Fibroblast of lung (primary cell): ENCODE measurements around the gene PITRM1. TPM values are rescaled to one million over a fixed set of nuclear protein-coding genes. Genes with fewer than 3 reads are reported as not detected.

Experiments used
- DNase-seq, 2 donors: peaks; one replicate each; pipeline versions ENCODE4 v3.0.0 to v3.0.0-alpha.2; 2010; ENCODE audit warnings: low read depth in 2 of 2
- H2AFZ ChIP-seq: 2 replicates; pipeline ENCODE4 v1.5.1; 2012; ENCODE audit warnings: low read length, control low read depth, inconsistent platforms
- H3K27ac ChIP-seq: 2 replicates; pipeline ENCODE4 v1.5.1; 2011; ENCODE audit warnings: low read length, control low read depth; ENCODE audit not compliant: insufficient read depth
- H3K27me3 ChIP-seq: 2 replicates; pipeline ENCODE4 v1.5.1; 2011; ENCODE audit warnings: mild to moderate bottlenecking, low read length; ENCODE audit not compliant: control insufficient read depth, insufficient read depth
- H3K36me3 ChIP-seq: 2 replicates; pipeline ENCODE4 v1.5.1; 2011; ENCODE audit warnings: low read length; ENCODE audit not compliant: control insufficient read depth, insufficient read depth
- H3K4me1 ChIP-seq: 2 replicates; pipeline ENCODE4 v1.5.1; 2011; ENCODE audit warnings: low read length; ENCODE audit not compliant: control insufficient read depth, insufficient read depth; ENCODE audit errors: extremely low read depth
- H3K4me2 ChIP-seq: 2 replicates; pipeline ENCODE4 v1.5.1; 2011; ENCODE audit warnings: low read length, control low read depth; ENCODE audit not compliant: insufficient read depth; ENCODE audit errors: extremely low read depth
- H3K4me3 ChIP-seq, 4 experiments: fragments of 200-600 bp in 1 of 4; sonication (generic) in 1 of 4; replicated peaks in 1 of 4; 2 replicates each; pipeline ENCODE4 v1.5.1; 2011 to 2016; ENCODE audit warnings: low read length in 4 of 4, low read depth in 3 of 4, mild to moderate bottlenecking in 3 of 4, control low read depth in 2 of 4, inconsistent platforms in 1 of 4, mixed read lengths in 1 of 4; ENCODE audit not compliant: insufficient read depth in 1 of 4; ENCODE audit errors: control extremely low read depth in 1 of 4
- H3K79me2 ChIP-seq: 2 replicates; pipeline ENCODE4 v1.5.1; 2012; ENCODE audit warnings: mild to moderate bottlenecking, low read length, inconsistent platforms; ENCODE audit not compliant: control insufficient read depth, insufficient read depth
- H3K9ac ChIP-seq: 2 replicates; pipeline ENCODE4 v1.5.1; 2011; ENCODE audit warnings: mild to moderate bottlenecking, low read length, control low read depth; ENCODE audit not compliant: insufficient read depth
- H3K9me3 ChIP-seq: 2 replicates; pipeline ENCODE4 v1.5.1; 2012; ENCODE audit warnings: low read depth, low read length; ENCODE audit not compliant: control insufficient read depth, insufficient read depth
- H4K20me1 ChIP-seq: 2 replicates; pipeline ENCODE4 v1.5.1; 2011; ENCODE audit warnings: low read length; ENCODE audit not compliant: control insufficient read depth, insufficient read depth; ENCODE audit errors: extremely low read depth
- EZH2 ChIP-seq: IDR thresholded peaks from 2 replicates; pipeline ENCODE4 v1.5.1; 2012; ENCODE audit warnings: low read length, control low read depth, mild to moderate bottlenecking; ENCODE audit errors: missing control alignments
- polyA plus RNA-seq, 2 donors: library from polyadenylated mRNA; depleted of rRNA in 1 of 2; stranded (reverse) in 1 of 2; unstranded in 1 of 2; fragments of >200 nt; gene quantifications; 2 replicates each; pipeline ENCODE4 v1.2.1, GENCODE V29; 2011 to 2012; ENCODE audit warnings: missing spikeins in 1 of 2
- total RNA-seq: library from RNA; depleted of rRNA; stranded (reverse); fragments of >200 nt; gene quantifications from 2 replicates; pipeline ENCODE4 v1.2.1, GENCODE V29; 2014
- TF ChIP-seq, protein P1 (sequence below), 2 donors: IDR thresholded peaks in 1 of 2; conservative IDR thresholded peaks in 1 of 2; 1 replicate in 1 of 2; 2 replicates in 1 of 2; pipeline ENCODE4 v1.5.1; 2011 to 2012; ENCODE audit warnings: low read length in 2 of 2, control low read depth in 1 of 2, inconsistent platforms in 1 of 2, low read depth in 1 of 2, mild to moderate bottlenecking in 1 of 2

Gene PITRM1
- total and polyA plus RNA-seq, 2 donors (not counting 1 experiment from before 2014, with no cell fraction given) = 53.1 to 73.7 TPM

DNA sequence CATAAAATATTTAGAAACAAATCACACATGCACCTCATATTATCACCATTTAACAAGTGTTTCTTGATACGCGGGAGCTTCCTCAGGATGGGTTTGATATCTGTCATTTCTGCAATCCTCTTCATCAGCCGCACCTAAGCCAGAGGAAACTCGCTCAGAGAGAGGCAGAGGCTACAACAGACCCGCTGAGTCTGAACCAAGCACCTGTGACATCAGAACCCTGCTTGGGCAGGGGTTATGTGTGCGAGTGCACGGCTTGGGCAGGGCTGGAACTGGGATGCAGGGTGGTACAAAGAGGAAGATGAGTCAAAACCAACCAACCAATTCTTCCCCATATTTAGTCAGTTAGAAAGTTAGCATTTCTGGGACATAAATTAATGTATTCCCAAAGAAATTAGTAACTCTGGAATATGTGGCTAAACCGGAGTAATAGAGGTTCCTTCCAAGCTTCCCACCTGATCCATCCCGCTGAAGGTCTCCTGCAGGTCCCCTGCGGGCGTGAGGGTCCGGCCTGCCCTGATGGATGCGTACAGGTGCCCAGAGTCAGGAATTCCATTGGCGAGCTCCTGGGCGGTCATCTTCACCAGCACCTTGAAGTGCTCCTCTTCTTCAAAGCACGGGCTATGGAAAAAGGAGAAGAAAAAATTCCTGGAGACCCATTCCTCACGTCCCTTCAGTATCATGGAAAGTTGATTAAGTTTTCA, 25.3 kb downstream of the PITRM1 start:
- Histone ChIP-seq H3K4me2 (no peak overlapping the region), H3K27ac (no peak overlapping the region), H2AFZ (no peak overlapping the region), H3K27me3 (no peaks in the 10 kb centered on the region), H3K79me2 (no peaks in the 10 kb centered on the region), H3K9ac (no peak overlapping the region), H3K4me3 (no peak overlapping the region), H3K36me3 (peaks cover 47% of the 10 kb centered on the region), H4K20me1 (no peaks in the 10 kb centered on the region), H3K4me1 (no peaks in the 10 kb centered on the region), H3K9me3 (no peaks in the 10 kb centered on the region)
- TF ChIP-seq, protein P1, sequence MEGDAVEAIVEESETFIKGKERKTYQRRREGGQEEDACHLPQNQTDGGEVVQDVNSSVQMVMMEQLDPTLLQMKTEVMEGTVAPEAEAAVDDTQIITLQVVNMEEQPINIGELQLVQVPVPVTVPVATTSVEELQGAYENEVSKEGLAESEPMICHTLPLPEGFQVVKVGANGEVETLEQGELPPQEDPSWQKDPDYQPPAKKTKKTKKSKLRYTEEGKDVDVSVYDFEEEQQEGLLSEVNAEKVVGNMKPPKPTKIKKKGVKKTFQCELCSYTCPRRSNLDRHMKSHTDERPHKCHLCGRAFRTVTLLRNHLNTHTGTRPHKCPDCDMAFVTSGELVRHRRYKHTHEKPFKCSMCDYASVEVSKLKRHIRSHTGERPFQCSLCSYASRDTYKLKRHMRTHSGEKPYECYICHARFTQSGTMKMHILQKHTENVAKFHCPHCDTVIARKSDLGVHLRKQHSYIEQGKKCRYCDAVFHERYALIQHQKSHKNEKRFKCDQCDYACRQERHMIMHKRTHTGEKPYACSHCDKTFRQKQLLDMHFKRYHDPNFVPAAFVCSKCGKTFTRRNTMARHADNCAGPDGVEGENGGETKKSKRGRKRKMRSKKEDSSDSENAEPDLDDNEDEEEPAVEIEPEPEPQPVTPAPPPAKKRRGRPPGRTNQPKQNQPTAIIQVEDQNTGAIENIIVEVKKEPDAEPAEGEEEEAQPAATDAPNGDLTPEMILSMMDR (conservative IDR thresholded peaks at IDR 0.05 in 1 of 2, IDR thresholded peaks at IDR 0.05 in 1 of 2; ENCODE audit: low read depth in 1 of 2, low read length in 2 of 2) = no peak
- TF ChIP-seq EZH2 = no peak
- no peak for DNase-seq

DNA sequence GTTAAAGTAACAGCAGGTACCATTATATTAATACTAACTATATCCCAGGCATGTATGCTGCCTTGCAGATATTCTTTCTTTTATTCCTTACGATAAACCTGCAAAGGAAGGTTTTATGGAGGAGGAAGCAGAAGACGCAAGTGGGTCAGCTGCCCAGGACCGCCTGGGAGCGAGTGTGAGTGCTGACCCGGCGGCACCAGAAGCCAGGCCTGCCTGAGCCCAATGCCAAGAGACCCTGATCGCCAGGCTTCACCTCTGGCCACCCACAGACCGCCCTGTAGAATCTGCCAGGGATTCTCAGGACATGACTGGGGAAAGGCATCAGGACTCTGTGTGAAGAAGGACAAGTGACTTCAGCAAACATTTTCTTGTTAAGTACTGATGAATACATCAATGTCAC, 26.3 kb downstream of the PITRM1 start:
- Histone ChIP-seq H3K4me3 (no peak overlapping the region), H3K4me2 (no peak overlapping the region), H3K4me1 (no peaks in the 10 kb centered on the region), H2AFZ (no peak overlapping the region), H3K79me2 (no peaks in the 10 kb centered on the region), H3K9me3 (no peaks in the 10 kb centered on the region), H3K27me3 (no peaks in the 10 kb centered on the region), H3K27ac (no peak overlapping the region), H3K36me3 (peaks cover 50% of the 10 kb centered on the region), H4K20me1 (no peaks in the 10 kb centered on the region), H3K9ac (no peak overlapping the region)
- TF ChIP-seq, protein P1 (conservative IDR thresholded peaks at IDR 0.05 in 1 of 2, IDR thresholded peaks at IDR 0.05 in 1 of 2; ENCODE audit: low read depth in 1 of 2, low read length in 2 of 2) = no peak
- no peak for TF ChIP-seq EZH2
- DNase-seq = no peak

GRCh38 chr10:3145366-3145765, 27.2 kb downstream of the PITRM1 start:
- Histone ChIP-seq H4K20me1 (no peaks in the 10 kb centered on the region), H3K9me3 (no peaks in the 10 kb centered on the region), H3K79me2 (no peaks in the 10 kb centered on the region), H3K4me3 (no peak overlapping the region), H3K4me1 (no peaks in the 10 kb centered on the region), H3K27me3 (no peaks in the 10 kb centered on the region), H2AFZ (no peak overlapping the region), H3K36me3 (peaks cover 45% of the 10 kb centered on the region), H3K27ac (no peak overlapping the region), H3K4me2 (no peak overlapping the region), H3K9ac (no peak overlapping the region)
- no peak for TF ChIP-seq EZH2
- TF ChIP-seq, protein P1 (conservative IDR thresholded peaks at IDR 0.05 in 1 of 2, IDR thresholded peaks at IDR 0.05 in 1 of 2; ENCODE audit: low read depth in 1 of 2, low read length in 2 of 2) = no peak
- no peak for DNase-seq
